ENCODE measurements around the gene TMX1. TPM values are rescaled to one million over a fixed set of nuclear protein-coding genes. Genes with fewer than 3 reads are reported as not detected.

TMX1 gene
- total RNA-seq = 19.8 TPM

- H3K9me3 ChIP-seq (ENCODE audit: control insufficient read depth in 3 of 3, low read length in 3 of 3) = no peaks in the 10 kb centered on the region
- peak within 1 kb of the TSS; percentile 57 for H3K27ac ChIP-seq (ENCODE audit: low read depth, low read length)
- H3K4me3 ChIP-seq (ENCODE audit: low read length in 3 of 3) = peak within 1 kb of the TSS; percentile 85 to 100 (median 95)
- H3K9ac ChIP-seq (ENCODE audit: low read depth in 1 of 3, low read length in 3 of 3) = peak within 1 kb of the TSS; percentile 90 to 99 (median 95)
- H3K36me3 ChIP-seq (ENCODE audit: control insufficient read depth in 3 of 3, insufficient read depth in 3 of 3, low read length in 3 of 3) = peaks cover 0 to 3% (median 2%) of the 10 kb centered on the region in 3 donors
- no peaks in the 10 kb centered on the region for H3K27me3 ChIP-seq (ENCODE audit: control insufficient read depth in 3 of 3, insufficient read depth in 3 of 3, low read length in 3 of 3)
- peaks cover 0 to 4% (median 3%) of the 10 kb centered on the region in 3 donors for H3K4me1 ChIP-seq (ENCODE audit: control insufficient read depth in 3 of 3, insufficient read depth in 3 of 3, low read length in 3 of 3)
Measured at GRCh38 chr14:51239813-51240803, at the start of gene TMX1. Gene TMX1, plus strand, starts transcription at chr14:51240247. Its CDS starts 46 bp downstream, at chr14:51240293.

DNA sequence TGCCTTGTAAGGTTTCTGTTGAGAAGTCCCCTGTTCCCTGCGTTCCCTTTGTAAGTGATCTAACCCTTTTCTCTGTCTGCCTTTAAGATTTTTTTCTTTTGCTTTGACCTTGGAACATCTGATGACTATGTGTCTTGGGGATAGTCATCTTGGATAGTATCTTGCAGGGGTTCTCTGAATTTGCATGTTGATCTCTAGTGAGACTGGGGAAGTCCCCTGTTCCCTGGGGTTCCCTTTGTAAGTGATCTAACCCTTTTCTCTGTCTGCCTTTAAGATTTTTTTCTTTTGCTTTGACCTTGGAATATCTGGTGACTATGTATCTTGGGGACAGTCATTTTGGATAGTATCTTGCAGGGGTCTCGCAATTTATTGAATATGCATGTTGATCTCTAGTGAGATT, 38.2 kb upstream of the TMX1 start:
- Histone ChIP-seq H3K27ac (ENCODE audit: low read depth, low read length) (no peak overlapping the region), H3K9ac (ENCODE audit: low read depth in 1 of 3, low read length in 3 of 3) (no peak overlapping the region), H3K4me1 (ENCODE audit: control insufficient read depth in 3 of 3, insufficient read depth in 3 of 3, low read length in 3 of 3) (no peaks in the 10 kb centered on the region), H3K9me3 (ENCODE audit: control insufficient read depth in 3 of 3, low read length in 3 of 3) (no peaks in the 10 kb centered on the region), H3K36me3 (ENCODE audit: control insufficient read depth in 3 of 3, insufficient read depth in 3 of 3, low read length in 3 of 3) (no peaks in the 10 kb centered on the region), H3K27me3 (ENCODE audit: control insufficient read depth in 3 of 3, insufficient read depth in 3 of 3, low read length in 3 of 3) (peaks cover 0 to 2% (median 0%) of the 10 kb centered on the region in 3 donors), H3K4me3 (ENCODE audit: low read length in 3 of 3) (no peak overlapping the region)

DNA sequence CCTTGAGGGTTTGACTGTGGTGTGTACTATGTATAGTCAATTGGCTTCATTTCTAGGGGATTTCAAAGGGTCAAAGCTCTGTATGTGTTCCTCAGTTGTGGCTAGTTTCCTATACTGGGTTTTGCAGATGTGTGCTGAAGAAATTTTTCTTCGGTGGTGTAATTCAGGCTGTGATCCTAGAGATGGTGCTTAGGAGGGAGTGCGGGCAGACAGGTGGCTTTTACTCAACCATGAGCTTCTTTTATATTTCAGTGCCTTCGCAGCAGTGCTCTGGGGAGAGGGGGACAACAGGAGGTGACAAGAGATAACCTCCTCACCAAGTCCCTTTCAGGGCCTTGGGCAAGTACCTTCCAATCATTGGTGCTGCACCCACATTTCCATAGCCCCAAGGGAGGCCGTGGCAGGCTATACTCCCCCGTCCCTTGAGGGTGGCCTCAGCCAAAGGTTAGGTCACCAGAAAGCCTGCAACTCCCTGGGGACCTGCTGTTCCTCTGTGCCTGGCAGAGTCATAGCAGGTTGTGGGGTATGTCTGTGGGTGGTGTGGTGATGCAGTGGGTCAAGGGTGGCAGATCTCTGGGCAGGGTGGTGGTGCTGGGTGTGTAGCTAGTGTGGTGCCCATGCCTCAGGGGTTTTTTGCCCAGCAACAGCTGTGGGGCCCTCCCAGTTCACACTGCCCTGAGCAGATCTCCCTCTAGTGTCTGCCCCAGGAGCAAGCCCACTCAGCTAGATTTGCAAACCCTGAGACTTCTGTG, 37.0 kb upstream of the TMX1 start:
- no peaks in the 10 kb centered on the region for H3K4me1 ChIP-seq (ENCODE audit: control insufficient read depth in 3 of 3, insufficient read depth in 3 of 3, low read length in 3 of 3)
- H3K9ac ChIP-seq (ENCODE audit: low read depth in 1 of 3, low read length in 3 of 3) = no peak overlapping the region
- H3K27me3 ChIP-seq (ENCODE audit: control insufficient read depth in 3 of 3, insufficient read depth in 3 of 3, low read length in 3 of 3) = peaks cover 0 to 2% (median 0%) of the 10 kb centered on the region in 3 donors
- H3K4me3 ChIP-seq (ENCODE audit: low read length in 3 of 3) = no peak overlapping the region
- H3K36me3 ChIP-seq (ENCODE audit: control insufficient read depth in 3 of 3, insufficient read depth in 3 of 3, low read length in 3 of 3) = no peaks in the 10 kb centered on the region
- H3K9me3 ChIP-seq (ENCODE audit: control insufficient read depth in 3 of 3, low read length in 3 of 3) = no peaks in the 10 kb centered on the region
- no peak overlapping the region for H3K27ac ChIP-seq (ENCODE audit: low read depth, low read length)

DNA sequence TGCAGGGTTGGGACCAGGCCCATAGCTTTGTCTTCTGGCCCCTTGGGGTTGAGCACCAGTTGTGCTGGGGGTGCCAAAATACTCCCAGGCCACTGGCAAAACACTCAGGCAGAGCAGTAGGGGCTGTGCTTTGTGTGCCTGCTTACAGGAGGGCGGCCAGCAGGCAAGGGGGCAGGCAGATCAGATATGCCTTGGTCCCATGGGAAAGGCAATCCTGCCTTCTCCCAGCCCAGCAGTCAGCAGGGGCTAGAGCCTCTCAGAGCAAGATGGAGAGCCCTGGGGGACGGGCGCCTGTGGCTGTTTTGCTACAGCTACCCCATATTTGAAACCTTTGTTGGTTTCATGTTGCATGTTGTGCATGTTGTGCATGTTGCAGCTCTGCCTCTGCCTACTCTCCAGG, 36.2 kb upstream of the TMX1 start:
- Histone ChIP-seq H3K9me3 (ENCODE audit: control insufficient read depth in 3 of 3, low read length in 3 of 3) (no peaks in the 10 kb centered on the region), H3K27me3 (ENCODE audit: control insufficient read depth in 3 of 3, insufficient read depth in 3 of 3, low read length in 3 of 3) (peaks cover 0 to 2% (median 0%) of the 10 kb centered on the region in 3 donors), H3K36me3 (ENCODE audit: control insufficient read depth in 3 of 3, insufficient read depth in 3 of 3, low read length in 3 of 3) (no peaks in the 10 kb centered on the region), H3K4me1 (ENCODE audit: control insufficient read depth in 3 of 3, insufficient read depth in 3 of 3, low read length in 3 of 3) (no peaks in the 10 kb centered on the region), H3K27ac (ENCODE audit: low read depth, low read length) (no peak overlapping the region), H3K4me3 (ENCODE audit: low read length in 3 of 3) (no peak overlapping the region), H3K9ac (ENCODE audit: low read depth in 1 of 3, low read length in 3 of 3) (no peak overlapping the region)

DNA sequence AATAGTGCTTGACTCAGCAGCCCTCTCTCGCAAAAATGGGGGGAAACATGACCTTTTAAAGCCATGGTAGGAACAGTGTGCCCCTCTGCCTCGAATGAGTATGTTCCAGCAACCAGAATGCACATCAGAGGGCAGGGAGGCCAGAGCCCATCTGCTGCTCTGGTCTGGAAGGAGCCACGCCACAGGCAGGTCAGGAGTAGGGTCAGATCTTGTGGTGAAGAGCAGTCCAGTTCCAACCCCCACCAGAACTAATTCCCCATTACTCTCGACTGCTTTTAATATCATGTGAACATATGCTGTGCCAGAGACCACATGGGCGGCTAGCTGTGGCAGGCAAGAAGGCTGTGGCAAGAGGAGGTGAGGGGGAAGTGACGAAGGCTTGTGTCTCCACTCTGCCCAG, 34.6 kb upstream of the TMX1 start:
- no peak overlapping the region for H3K27ac ChIP-seq (ENCODE audit: low read depth, low read length)
- no peaks in the 10 kb centered on the region for H3K4me1 ChIP-seq (ENCODE audit: control insufficient read depth in 3 of 3, insufficient read depth in 3 of 3, low read length in 3 of 3)
- no peak overlapping the region for H3K4me3 ChIP-seq (ENCODE audit: low read length in 3 of 3)
- H3K36me3 ChIP-seq (ENCODE audit: control insufficient read depth in 3 of 3, insufficient read depth in 3 of 3, low read length in 3 of 3) = no peaks in the 10 kb centered on the region
- H3K9ac ChIP-seq (ENCODE audit: low read depth in 1 of 3, low read length in 3 of 3) = no peak overlapping the region
- peaks cover 0 to 2% (median 0%) of the 10 kb centered on the region in 3 donors for H3K27me3 ChIP-seq (ENCODE audit: control insufficient read depth in 3 of 3, insufficient read depth in 3 of 3, low read length in 3 of 3)
- H3K9me3 ChIP-seq (ENCODE audit: control insufficient read depth in 3 of 3, low read length in 3 of 3) = no peaks in the 10 kb centered on the region

DNA sequence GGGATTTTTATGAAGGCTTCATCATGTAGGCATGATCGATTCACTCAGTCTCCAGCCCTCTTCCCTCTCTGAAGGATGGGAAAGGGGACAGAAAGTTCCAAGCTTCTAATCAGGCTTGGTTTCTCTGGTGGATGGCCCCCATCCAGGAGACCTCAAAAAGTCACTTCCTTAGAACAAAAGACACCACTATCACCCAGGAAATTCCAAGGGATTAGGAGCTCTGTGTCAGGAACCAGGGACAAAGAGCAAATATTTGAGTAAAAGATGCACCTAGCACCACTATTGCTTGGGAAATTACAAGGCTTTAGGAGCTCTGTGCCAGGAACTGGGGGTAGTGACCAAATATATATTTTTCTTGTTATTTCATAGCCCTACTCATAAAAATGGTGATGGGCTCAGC, 33.6 kb upstream of the TMX1 start:
- H3K27me3 ChIP-seq (ENCODE audit: control insufficient read depth in 3 of 3, insufficient read depth in 3 of 3, low read length in 3 of 3) = peaks cover 0 to 2% (median 0%) of the 10 kb centered on the region in 3 donors
- no peaks in the 10 kb centered on the region for H3K9me3 ChIP-seq (ENCODE audit: control insufficient read depth in 3 of 3, low read length in 3 of 3)
- no peak overlapping the region for H3K27ac ChIP-seq (ENCODE audit: low read depth, low read length)
- no peaks in the 10 kb centered on the region for H3K36me3 ChIP-seq (ENCODE audit: control insufficient read depth in 3 of 3, insufficient read depth in 3 of 3, low read length in 3 of 3)
- H3K9ac ChIP-seq (ENCODE audit: low read depth in 1 of 3, low read length in 3 of 3) = no peak overlapping the region
- H3K4me3 ChIP-seq (ENCODE audit: low read length in 3 of 3) = no peak overlapping the region
- H3K4me1 ChIP-seq (ENCODE audit: control insufficient read depth in 3 of 3, insufficient read depth in 3 of 3, low read length in 3 of 3) = no peaks in the 10 kb centered on the region

- Histone ChIP-seq H3K9ac (ENCODE audit: low read depth in 1 of 3, low read length in 3 of 3) (no peak overlapping the region), H3K36me3 (ENCODE audit: control insufficient read depth in 3 of 3, insufficient read depth in 3 of 3, low read length in 3 of 3) (no peaks in the 10 kb centered on the region), H3K27ac (ENCODE audit: low read depth, low read length) (no peak overlapping the region), H3K9me3 (ENCODE audit: control insufficient read depth in 3 of 3, low read length in 3 of 3) (no peaks in the 10 kb centered on the region), H3K27me3 (ENCODE audit: control insufficient read depth in 3 of 3, insufficient read depth in 3 of 3, low read length in 3 of 3) (peaks cover 0 to 2% (median 0%) of the 10 kb centered on the region in 3 donors), H3K4me1 (ENCODE audit: control insufficient read depth in 3 of 3, insufficient read depth in 3 of 3, low read length in 3 of 3) (no peaks in the 10 kb centered on the region), H3K4me3 (ENCODE audit: low read length in 3 of 3) (no peak overlapping the region)
Measured at GRCh38 chr14:51207621-51208020, 32.4 kb upstream of the TMX1 start.

DNA sequence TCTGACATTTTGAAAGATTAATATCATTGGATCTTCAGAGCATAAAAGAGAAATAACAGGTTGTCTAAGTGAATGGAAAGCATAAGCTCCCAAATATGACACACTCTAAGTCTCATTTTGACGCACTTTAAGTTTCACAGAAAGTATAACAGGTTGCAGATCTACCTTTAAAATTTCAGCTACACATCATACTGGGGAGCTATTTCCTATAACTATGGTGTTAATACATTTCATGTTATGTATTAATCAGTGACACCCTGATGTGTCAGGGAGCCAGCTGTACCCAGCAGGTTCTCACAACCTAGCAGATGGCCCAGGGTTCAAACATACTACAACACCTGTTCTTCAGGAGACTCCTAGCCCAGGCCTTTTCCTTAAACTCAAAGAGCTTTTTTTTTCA, 31.1 kb upstream of the TMX1 start:
- Histone ChIP-seq H3K27ac (ENCODE audit: low read depth, low read length) (no peak overlapping the region), H3K9ac (ENCODE audit: low read depth in 1 of 3, low read length in 3 of 3) (no peak overlapping the region), H3K4me3 (ENCODE audit: low read length in 3 of 3) (no peak overlapping the region), H3K4me1 (ENCODE audit: control insufficient read depth in 3 of 3, insufficient read depth in 3 of 3, low read length in 3 of 3) (no peaks in the 10 kb centered on the region), H3K27me3 (ENCODE audit: control insufficient read depth in 3 of 3, insufficient read depth in 3 of 3, low read length in 3 of 3) (no peaks in the 10 kb centered on the region), H3K36me3 (ENCODE audit: control insufficient read depth in 3 of 3, insufficient read depth in 3 of 3, low read length in 3 of 3) (no peaks in the 10 kb centered on the region), H3K9me3 (ENCODE audit: control insufficient read depth in 3 of 3, low read length in 3 of 3) (no peaks in the 10 kb centered on the region)

- Histone ChIP-seq H3K9me3 (ENCODE audit: control insufficient read depth in 3 of 3, low read length in 3 of 3) (no peaks in the 10 kb centered on the region), H3K4me1 (ENCODE audit: control insufficient read depth in 3 of 3, insufficient read depth in 3 of 3, low read length in 3 of 3) (no peaks in the 10 kb centered on the region), H3K4me3 (ENCODE audit: low read length in 3 of 3) (no peak overlapping the region), H3K9ac (ENCODE audit: low read depth in 1 of 3, low read length in 3 of 3) (no peak overlapping the region), H3K27ac (ENCODE audit: low read depth, low read length) (no peak overlapping the region), H3K36me3 (ENCODE audit: control insufficient read depth in 3 of 3, insufficient read depth in 3 of 3, low read length in 3 of 3) (no peaks in the 10 kb centered on the region), H3K27me3 (ENCODE audit: control insufficient read depth in 3 of 3, insufficient read depth in 3 of 3, low read length in 3 of 3) (no peaks in the 10 kb centered on the region)
Measured at GRCh38 chr14:51209457-51209856, 30.6 kb upstream of the TMX1 start.

DNA sequence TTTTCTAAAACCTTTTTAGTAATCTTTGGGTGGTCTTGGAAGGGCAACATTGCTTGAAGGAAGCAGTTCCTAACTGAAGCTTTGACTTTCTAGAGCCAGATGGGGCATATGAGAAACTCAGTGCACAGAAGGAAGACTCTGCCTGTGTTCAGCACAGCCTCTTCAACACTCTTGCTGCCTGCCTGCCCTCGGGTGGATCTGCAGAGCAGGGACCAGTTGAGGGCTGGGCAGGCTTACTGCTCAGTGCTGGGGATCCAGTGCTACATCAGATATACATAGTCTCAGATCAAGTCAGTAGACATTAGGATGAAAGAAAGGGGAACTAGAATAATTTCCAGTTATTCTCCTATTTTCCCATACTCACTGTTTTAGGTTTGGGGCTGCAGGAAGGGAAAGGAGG, 29.5 kb upstream of the TMX1 start:
- Histone ChIP-seq H3K4me3 (ENCODE audit: low read length in 3 of 3) (no peak overlapping the region), H3K9ac (ENCODE audit: low read depth in 1 of 3, low read length in 3 of 3) (no peak overlapping the region), H3K27me3 (ENCODE audit: control insufficient read depth in 3 of 3, insufficient read depth in 3 of 3, low read length in 3 of 3) (no peaks in the 10 kb centered on the region), H3K4me1 (ENCODE audit: control insufficient read depth in 3 of 3, insufficient read depth in 3 of 3, low read length in 3 of 3) (no peaks in the 10 kb centered on the region), H3K36me3 (ENCODE audit: control insufficient read depth in 3 of 3, insufficient read depth in 3 of 3, low read length in 3 of 3) (no peaks in the 10 kb centered on the region), H3K9me3 (ENCODE audit: control insufficient read depth in 3 of 3, low read length in 3 of 3) (no peaks in the 10 kb centered on the region), H3K27ac (ENCODE audit: low read depth, low read length) (no peak overlapping the region)
